Liver (tissue), 3 donors: ENCODE data around the gene SLC26A1.

Experiments used
- FOXA1 ChIP-seq: IDR thresholded peaks from 2 replicates; pipeline ENCODE4 v1.6.1; 2016; ENCODE audit warnings: antibody characterized with exemption
- JUND ChIP-seq, 2 donors: IDR thresholded peaks; 2 replicates each; pipeline ENCODE4 v1.6.1; 2016; ENCODE audit warnings: antibody characterized with exemption in 2 of 2
- NR2F2 ChIP-seq: IDR thresholded peaks from 2 replicates; pipeline ENCODE4 v1.6.1; 2016; ENCODE audit warnings: antibody characterized with exemption
- RAD21 ChIP-seq, 2 donors: IDR thresholded peaks; 2 replicates each; pipeline ENCODE4 v1.6.1; 2016; ENCODE audit warnings: antibody characterized with exemption in 2 of 2, mild to moderate bottlenecking in 2 of 2
- SP1 ChIP-seq: IDR thresholded peaks from 2 replicates; pipeline ENCODE4 v1.6.1; 2018; ENCODE audit warnings: antibody characterized with exemption, mild to moderate bottlenecking
- TAF1 ChIP-seq: conservative IDR thresholded peaks from 2 replicates; pipeline ENCODE4 v1.6.1; 2016; ENCODE audit warnings: antibody characterized with exemption, mild to moderate bottlenecking
- YY1 ChIP-seq: IDR thresholded peaks from 2 replicates; pipeline ENCODE4 v1.6.1; 2016; ENCODE audit warnings: antibody characterized with exemption, mild to moderate bottlenecking
- TF ChIP-seq, protein P1 (sequence below): IDR thresholded peaks from 2 replicates; pipeline ENCODE4 v1.6.1; 2016; ENCODE audit warnings: antibody characterized with exemption, mild to moderate bottlenecking
- TF ChIP-seq, protein P2 (sequence below): fragments of 150-350 bp; IDR thresholded peaks from 2 replicates; pipeline ENCODE4 v1.5.1; 2017; ENCODE audit warnings: improper control_type of control experiment, low read depth, low read length; ENCODE audit not compliant: missing input control
- TF ChIP-seq, protein P3 (sequence below): IDR thresholded peaks from 2 replicates; pipeline ENCODE4 v1.6.1; 2016; ENCODE audit warnings: antibody characterized with exemption
- TF ChIP-seq, protein P4 (sequence below): IDR thresholded peaks from 2 replicates; pipeline ENCODE4 v1.6.1; 2016; ENCODE audit warnings: antibody characterized with exemption
- TF ChIP-seq, protein P5 (sequence below): IDR thresholded peaks from 2 replicates; pipeline ENCODE4 v1.6.1; 2016; ENCODE audit warnings: antibody characterized with exemption
- donor health status: healthy.
- donor health status: healthy.

DNA sequence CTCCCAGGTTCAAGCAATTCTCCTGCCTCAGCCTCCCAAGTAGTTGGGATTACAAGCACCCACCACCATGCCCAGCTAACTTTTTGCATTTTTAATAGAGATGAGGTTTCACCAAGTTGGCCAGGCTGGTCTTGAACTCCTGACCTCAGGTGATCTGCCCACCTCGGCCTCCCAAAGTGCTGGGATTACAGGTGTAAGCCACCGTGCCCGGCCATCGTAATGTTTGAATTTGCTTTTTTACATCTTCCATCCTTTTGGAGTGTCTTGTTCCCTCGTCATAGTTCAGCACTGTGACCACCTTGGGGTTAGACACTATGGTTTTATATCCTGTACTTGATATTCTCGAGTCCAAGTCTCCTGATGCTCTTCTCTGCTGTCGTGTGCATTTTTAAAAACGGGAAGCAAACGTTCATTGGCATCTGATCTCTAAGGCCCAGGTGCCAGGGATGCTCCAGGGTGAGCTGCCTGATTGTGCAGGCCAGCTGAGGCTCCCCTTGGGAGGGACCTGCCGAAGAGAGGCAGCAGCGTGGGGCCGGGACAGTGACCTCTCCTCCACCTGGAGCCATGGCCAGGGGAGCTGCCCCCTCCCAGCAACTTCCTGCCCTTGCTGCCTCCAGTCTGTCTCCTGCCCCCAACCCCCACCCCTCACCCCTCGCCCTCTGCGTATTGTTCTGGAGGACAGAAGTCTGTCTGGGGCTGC lies 36.5 kb downstream of the SLC26A1 start:
- TF ChIP-seq, protein P1, sequence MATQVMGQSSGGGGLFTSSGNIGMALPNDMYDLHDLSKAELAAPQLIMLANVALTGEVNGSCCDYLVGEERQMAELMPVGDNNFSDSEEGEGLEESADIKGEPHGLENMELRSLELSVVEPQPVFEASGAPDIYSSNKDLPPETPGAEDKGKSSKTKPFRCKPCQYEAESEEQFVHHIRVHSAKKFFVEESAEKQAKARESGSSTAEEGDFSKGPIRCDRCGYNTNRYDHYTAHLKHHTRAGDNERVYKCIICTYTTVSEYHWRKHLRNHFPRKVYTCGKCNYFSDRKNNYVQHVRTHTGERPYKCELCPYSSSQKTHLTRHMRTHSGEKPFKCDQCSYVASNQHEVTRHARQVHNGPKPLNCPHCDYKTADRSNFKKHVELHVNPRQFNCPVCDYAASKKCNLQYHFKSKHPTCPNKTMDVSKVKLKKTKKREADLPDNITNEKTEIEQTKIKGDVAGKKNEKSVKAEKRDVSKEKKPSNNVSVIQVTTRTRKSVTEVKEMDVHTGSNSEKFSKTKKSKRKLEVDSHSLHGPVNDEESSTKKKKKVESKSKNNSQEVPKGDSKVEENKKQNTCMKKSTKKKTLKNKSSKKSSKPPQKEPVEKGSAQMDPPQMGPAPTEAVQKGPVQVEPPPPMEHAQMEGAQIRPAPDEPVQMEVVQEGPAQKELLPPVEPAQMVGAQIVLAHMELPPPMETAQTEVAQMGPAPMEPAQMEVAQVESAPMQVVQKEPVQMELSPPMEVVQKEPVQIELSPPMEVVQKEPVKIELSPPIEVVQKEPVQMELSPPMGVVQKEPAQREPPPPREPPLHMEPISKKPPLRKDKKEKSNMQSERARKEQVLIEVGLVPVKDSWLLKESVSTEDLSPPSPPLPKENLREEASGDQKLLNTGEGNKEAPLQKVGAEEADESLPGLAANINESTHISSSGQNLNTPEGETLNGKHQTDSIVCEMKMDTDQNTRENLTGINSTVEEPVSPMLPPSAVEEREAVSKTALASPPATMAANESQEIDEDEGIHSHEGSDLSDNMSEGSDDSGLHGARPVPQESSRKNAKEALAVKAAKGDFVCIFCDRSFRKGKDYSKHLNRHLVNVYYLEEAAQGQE: no peak
- TF ChIP-seq, protein P2, sequence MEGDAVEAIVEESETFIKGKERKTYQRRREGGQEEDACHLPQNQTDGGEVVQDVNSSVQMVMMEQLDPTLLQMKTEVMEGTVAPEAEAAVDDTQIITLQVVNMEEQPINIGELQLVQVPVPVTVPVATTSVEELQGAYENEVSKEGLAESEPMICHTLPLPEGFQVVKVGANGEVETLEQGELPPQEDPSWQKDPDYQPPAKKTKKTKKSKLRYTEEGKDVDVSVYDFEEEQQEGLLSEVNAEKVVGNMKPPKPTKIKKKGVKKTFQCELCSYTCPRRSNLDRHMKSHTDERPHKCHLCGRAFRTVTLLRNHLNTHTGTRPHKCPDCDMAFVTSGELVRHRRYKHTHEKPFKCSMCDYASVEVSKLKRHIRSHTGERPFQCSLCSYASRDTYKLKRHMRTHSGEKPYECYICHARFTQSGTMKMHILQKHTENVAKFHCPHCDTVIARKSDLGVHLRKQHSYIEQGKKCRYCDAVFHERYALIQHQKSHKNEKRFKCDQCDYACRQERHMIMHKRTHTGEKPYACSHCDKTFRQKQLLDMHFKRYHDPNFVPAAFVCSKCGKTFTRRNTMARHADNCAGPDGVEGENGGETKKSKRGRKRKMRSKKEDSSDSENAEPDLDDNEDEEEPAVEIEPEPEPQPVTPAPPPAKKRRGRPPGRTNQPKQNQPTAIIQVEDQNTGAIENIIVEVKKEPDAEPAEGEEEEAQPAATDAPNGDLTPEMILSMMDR: no peak
- TF ChIP-seq TAF1: no peak
- TF ChIP-seq SP1: no peak
- TF ChIP-seq, protein P3, sequence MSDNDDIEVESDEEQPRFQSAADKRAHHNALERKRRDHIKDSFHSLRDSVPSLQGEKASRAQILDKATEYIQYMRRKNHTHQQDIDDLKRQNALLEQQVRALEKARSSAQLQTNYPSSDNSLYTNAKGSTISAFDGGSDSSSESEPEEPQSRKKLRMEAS: no peak
- TF ChIP-seq NR2F2: no peak
- no peak for TF ChIP-seq FOXA1
- TF ChIP-seq, protein P4, sequence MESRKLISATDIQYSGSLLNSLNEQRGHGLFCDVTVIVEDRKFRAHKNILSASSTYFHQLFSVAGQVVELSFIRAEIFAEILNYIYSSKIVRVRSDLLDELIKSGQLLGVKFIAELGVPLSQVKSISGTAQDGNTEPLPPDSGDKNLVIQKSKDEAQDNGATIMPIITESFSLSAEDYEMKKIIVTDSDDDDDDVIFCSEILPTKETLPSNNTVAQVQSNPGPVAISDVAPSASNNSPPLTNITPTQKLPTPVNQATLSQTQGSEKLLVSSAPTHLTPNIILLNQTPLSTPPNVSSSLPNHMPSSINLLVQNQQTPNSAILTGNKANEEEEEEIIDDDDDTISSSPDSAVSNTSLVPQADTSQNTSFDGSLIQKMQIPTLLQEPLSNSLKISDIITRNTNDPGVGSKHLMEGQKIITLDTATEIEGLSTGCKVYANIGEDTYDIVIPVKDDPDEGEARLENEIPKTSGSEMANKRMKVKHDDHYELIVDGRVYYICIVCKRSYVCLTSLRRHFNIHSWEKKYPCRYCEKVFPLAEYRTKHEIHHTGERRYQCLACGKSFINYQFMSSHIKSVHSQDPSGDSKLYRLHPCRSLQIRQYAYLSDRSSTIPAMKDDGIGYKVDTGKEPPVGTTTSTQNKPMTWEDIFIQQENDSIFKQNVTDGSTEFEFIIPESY: no peak
- TF ChIP-seq, protein P5, sequence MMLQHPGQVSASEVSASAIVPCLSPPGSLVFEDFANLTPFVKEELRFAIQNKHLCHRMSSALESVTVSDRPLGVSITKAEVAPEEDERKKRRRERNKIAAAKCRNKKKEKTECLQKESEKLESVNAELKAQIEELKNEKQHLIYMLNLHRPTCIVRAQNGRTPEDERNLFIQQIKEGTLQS: no peak
- TF ChIP-seq JUND (IDR thresholded peaks at IDR 0.05): no peak
- TF ChIP-seq YY1: no peak
- TF ChIP-seq RAD21 (IDR thresholded peaks at IDR 0.05): no peak
